K562 (cell line): ENCODE data around the gene CD46. TPM values are rescaled to one million over a fixed set of nuclear protein-coding genes. Genes with fewer than 3 reads are reported as not detected.

ENCODE experiments used
- XRCC3 ChIP-seq: fragments of 450-650 bp; IDR thresholded peaks from 2 replicates; pipeline ENCODE4 v1.6.1; 2017; ENCODE audit warnings: mild to moderate bottlenecking, moderate library complexity
- ZNF79 ChIP-seq: fragments of 250-450 bp; sonication (Bioruptor Pico); IDR thresholded peaks from 2 replicates; pipeline ENCODE4 v1.4.0; 2020; ENCODE audit warnings: low read depth, mild to moderate bottlenecking, moderate library complexity
- polyA plus RNA-seq, 8 experiments: library from polyadenylated mRNA; depleted of rRNA in 4 of 8; stranded (reverse) in 5 of 8; unstranded in 3 of 8; fragments of >200 nt; fragmentation: Nextera tagmentation in 2 of 8; fragmentation: Illumina TruSeq in 1 of 8; extraction: Ambion mirVana in 2 of 8; extraction: Trizol in 1 of 8; gene quantifications; 2 replicates each; pipeline versions ENCODE4 v1.2.1 to v1.2.3, GENCODE V29; 2011 to 2014; ENCODE audit warnings: inconsistent platforms in 1 of 8, missing spikeins in 1 of 8
- total RNA-seq, 7 experiments: library from RNA; depleted of rRNA in 6 of 7; stranded (reverse); fragments of >200 nt in 6 of 7; fragmentation: Illumina TruSeq in 2 of 7; extraction: Trizol in 2 of 7; gene quantifications; 2 replicates each; pipeline versions ENCODE4 v1.2.1 to v1.2.3, GENCODE V29; 2011 to 2021; ENCODE audit warnings: low replicate concordance in 1 of 7
- TF ChIP-seq, protein P1 (sequence below), 2 experiments: fragments of 450-650 bp; formaldehyde crosslinking in 1 of 2; IDR thresholded peaks; 2 replicates each; pipeline versions ENCODE4 v1.4.0 to v1.6.1; 2014 to 2020; ENCODE audit warnings: mild to moderate bottlenecking in 2 of 2, borderline replicate concordance in 1 of 2, low read depth in 1 of 2
- TF ChIP-seq, protein P2 (sequence below), 2 experiments: fragments of 450-650 bp; IDR thresholded peaks; 2 replicates each; pipeline ENCODE4 v1.6.1; 2016; ENCODE audit warnings: mild to moderate bottlenecking in 2 of 2, borderline replicate concordance in 1 of 2, low read depth in 1 of 2, moderate library complexity in 1 of 2
- TF ChIP-seq, protein P3 (sequence below): fragments of 450-650 bp; IDR thresholded peaks from 2 replicates; pipeline ENCODE4 v1.6.1; 2016; ENCODE audit warnings: mild to moderate bottlenecking

The CD46 gene
- total and polyA plus RNA-seq, 9 of the 15 experiments (the other 6 are each of a cell fraction or from before 2014, with no cell fraction given): 87.9 to 374 (median 156) TPM

DNA sequence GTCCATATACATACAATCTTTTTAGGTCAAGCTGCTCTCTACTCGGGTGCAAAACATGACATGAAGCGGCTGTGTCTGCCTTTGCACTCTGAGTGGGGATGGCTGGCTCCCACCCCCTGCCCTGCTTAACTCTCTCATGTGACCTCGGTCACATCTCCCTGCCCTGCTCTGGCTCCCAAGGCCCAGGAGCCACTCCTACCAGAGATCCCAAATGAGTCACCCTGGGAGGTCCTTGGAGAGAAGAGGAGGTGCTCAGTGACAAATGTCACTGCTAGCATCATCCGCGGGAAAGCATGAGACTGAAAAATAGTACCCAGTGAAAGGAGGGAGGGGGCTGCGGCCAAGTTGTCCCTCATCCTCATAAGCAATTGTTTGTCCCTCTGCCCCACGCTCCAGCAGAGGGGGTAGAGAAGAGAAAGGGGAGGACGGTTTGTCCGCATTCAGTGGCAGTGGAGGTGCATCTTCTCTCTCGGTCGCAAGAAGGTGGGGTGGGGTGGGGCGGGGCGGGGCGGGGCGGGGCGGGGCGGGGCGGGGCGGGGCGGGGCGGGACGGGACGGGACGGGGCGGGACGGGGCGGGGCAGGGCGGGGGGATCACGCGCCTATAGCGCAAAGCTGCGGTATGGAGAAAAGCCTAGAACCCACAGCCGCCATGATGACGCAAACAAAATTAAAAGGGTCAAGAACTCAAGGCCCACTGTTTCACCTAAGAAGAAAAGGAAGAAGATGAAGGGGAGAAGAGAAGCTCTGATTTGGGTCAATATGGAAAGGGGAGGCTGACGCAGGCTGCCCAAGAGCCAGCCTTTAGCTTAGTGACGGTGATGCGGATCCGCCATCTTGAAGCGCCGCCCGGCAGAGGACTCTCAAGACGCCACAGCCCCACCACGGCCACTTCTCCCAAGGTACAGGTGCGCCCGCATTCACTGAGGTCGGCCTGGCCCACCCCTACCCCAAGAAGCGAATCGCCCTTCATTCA is 66.2 kb downstream of the CD46 start (continued):
- TF ChIP-seq, protein P1, sequence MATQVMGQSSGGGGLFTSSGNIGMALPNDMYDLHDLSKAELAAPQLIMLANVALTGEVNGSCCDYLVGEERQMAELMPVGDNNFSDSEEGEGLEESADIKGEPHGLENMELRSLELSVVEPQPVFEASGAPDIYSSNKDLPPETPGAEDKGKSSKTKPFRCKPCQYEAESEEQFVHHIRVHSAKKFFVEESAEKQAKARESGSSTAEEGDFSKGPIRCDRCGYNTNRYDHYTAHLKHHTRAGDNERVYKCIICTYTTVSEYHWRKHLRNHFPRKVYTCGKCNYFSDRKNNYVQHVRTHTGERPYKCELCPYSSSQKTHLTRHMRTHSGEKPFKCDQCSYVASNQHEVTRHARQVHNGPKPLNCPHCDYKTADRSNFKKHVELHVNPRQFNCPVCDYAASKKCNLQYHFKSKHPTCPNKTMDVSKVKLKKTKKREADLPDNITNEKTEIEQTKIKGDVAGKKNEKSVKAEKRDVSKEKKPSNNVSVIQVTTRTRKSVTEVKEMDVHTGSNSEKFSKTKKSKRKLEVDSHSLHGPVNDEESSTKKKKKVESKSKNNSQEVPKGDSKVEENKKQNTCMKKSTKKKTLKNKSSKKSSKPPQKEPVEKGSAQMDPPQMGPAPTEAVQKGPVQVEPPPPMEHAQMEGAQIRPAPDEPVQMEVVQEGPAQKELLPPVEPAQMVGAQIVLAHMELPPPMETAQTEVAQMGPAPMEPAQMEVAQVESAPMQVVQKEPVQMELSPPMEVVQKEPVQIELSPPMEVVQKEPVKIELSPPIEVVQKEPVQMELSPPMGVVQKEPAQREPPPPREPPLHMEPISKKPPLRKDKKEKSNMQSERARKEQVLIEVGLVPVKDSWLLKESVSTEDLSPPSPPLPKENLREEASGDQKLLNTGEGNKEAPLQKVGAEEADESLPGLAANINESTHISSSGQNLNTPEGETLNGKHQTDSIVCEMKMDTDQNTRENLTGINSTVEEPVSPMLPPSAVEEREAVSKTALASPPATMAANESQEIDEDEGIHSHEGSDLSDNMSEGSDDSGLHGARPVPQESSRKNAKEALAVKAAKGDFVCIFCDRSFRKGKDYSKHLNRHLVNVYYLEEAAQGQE (IDR thresholded peaks at IDR 0.05; ENCODE audit: borderline replicate concordance): no peak
- TF ChIP-seq, protein P1 (CRISPR knock-in tag; IDR thresholded peaks at IDR 0.05; ENCODE audit: low read depth): 0 out of 2 replicates have a peak, but pooled peaks have one; percentile 64
- TF ChIP-seq, protein P2, sequence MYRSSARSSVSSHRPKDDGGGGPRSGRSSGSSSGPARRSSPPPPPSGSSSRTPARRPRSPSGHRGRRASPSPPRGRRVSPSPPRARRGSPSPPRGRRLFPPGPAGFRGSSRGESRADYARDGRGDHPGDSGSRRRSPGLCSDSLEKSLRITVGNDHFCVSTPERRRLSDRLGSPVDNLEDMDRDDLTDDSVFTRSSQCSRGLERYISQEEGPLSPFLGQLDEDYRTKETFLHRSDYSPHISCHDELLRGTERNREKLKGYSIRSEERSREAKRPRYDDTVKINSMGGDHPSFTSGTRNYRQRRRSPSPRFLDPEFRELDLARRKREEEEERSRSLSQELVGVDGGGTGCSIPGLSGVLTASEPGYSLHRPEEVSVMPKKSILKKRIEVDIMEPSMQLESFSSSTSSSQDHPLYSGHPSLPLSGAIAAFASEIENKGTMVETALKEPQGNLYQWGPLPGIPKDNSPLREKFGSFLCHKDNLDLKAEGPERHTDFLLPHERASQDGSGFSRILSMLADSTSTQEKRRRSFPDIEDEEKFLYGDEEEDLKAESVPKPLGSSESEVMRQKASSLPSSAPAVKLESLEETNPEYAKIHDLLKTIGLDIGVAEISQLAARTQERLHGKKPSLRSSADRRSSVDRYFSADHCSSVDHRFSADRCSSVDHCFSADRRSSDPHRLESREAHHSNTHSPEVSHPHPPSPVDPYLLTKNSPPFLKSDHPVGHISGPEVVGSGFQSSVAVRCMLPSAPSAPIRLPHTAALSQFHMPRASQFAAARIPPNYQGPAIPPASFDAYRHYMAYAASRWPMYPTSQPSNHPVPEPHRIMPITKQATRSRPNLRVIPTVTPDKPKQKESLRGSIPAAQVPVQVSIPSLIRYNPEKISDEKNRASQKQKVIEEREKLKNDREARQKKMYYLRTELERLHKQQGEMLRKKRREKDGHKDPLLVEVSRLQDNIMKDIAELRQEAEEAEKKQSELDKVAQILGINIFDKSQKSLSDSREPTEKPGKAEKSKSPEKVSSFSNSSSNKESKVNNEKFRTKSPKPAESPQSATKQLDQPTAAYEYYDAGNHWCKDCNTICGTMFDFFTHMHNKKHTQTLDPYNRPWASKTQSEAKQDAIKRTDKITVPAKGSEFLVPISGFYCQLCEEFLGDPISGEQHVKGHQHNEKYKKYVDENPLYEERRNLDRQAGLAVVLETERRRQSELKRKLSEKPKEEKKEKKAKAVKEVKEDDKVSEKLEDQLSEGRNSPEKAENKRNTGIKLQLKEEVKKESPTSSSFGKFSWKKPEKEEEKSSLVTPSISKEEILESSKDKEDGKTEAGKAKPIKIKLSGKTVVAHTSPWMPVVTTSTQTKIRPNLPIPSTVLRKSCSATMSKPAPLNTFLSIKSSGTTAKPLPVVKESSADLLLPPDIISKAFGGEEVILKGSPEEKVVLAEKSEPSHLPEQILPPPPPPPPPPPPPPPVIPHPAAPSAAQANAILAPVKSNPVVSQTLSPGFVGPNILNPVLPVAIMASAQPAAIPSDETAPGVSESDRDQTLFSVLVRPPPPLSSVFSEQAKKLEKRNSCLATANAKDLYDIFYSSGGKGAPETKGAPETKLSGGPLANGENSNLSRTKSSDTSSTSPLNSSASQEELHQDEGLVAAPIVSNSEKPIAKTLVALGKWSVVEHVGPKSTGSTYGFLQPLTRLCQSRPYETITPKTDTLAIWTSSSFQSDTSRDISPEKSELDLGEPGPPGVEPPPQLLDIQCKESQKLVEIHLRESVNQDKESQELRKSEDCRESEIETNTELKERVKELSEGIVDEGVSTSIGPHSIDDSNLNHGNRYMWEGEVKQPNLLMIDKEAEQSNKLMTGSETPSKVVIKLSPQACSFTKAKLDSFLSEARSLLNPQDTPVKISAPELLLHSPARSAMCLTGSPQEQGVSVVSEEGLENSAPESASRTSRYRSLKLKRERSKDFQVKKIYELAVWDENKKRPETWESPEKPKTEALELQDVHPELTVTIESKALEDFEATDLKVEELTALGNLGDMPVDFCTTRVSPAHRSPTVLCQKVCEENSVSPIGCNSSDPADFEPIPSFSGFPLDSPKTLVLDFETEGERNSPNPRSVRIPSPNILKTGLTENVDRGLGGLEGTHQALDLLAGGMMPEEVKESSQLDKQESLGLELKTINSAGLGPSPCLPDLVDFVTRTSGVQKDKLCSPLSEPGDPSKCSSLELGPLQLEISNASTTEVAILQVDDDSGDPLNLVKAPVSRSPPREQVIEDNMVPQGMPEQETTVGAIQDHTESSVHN (IDR thresholded peaks at IDR 0.05; ENCODE audit: borderline replicate concordance in 1 of 2, low read depth in 1 of 2): no peak
- TF ChIP-seq ZNF79 (CRISPR knock-in tag) (no peak), XRCC3 (no peak)
- TF ChIP-seq, protein P3, sequence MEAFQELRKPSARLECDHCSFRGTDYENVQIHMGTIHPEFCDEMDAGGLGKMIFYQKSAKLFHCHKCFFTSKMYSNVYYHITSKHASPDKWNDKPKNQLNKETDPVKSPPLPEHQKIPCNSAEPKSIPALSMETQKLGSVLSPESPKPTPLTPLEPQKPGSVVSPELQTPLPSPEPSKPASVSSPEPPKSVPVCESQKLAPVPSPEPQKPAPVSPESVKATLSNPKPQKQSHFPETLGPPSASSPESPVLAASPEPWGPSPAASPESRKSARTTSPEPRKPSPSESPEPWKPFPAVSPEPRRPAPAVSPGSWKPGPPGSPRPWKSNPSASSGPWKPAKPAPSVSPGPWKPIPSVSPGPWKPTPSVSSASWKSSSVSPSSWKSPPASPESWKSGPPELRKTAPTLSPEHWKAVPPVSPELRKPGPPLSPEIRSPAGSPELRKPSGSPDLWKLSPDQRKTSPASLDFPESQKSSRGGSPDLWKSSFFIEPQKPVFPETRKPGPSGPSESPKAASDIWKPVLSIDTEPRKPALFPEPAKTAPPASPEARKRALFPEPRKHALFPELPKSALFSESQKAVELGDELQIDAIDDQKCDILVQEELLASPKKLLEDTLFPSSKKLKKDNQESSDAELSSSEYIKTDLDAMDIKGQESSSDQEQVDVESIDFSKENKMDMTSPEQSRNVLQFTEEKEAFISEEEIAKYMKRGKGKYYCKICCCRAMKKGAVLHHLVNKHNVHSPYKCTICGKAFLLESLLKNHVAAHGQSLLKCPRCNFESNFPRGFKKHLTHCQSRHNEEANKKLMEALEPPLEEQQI: no peak
